GM10266 (cell line): Measurements from ENCODE around the gene WFIKKN2.

ENCODE experiments used
- DNase-seq: peaks from one replicate; pipeline ENCODE4 v3.0.0; 2012; ENCODE audit errors: extremely low spot score
- CTCF ChIP-seq: IDR thresholded peaks from 2 replicates; pipeline ENCODE4 v1.5.1; 2012; ENCODE audit warnings: mild to moderate bottlenecking, low read depth; ENCODE audit not compliant: control insufficient read depth, insufficient read depth; ENCODE audit errors: missing control alignments

Gene WFIKKN2

DNA sequence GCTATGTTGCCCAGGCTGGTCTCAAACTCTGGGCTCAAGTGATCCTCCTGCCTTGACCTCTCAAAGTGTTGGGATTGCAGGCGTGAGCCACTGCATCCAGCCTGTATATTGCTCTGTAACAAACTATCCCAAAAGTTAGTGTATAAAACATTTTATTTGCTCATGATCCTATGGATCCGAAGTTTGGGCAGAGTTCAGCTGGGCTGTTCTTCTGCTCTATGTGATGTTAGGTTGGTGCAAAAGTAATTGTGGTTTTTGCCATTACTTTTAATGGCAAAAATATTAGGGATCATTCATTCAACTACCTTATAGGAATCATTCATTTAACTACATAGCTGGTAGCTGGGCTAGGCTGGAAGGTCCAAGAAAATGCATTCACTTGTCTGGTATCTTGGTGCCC lies 12.8 kb upstream of the WFIKKN2 start:
- no peak for TF ChIP-seq CTCF
- no peak for DNase-seq

DNA sequence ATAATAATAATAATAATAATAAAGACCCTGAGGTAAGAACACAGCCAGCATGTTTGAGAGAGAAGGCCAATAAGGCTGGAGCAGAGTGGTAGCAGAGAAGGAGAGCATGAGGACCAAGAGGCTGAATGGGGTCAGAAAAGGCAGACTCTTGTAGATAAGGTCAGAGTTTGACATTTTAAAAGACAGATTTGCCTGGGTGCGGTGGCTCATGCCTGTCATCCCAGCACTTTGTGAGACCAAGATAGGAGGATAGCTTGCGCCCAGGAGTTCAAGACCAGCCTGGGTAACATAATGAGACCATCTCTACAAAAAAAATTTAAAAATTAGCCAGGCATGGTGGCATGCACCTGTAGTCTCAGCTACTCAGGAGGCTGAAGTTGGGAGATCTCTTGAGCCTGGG lies 11.0 kb upstream of the WFIKKN2 start:
- no peak for DNase-seq
- no peak for TF ChIP-seq CTCF

GRCh38 chr17:50825188-50825587 lies 10.2 kb upstream of the WFIKKN2 start:
- no peak for DNase-seq
- no peak for TF ChIP-seq CTCF

GRCh38 chr17:50828508-50829170 lies 6.7 kb upstream of the WFIKKN2 start:
- TF ChIP-seq CTCF = no peak
- peak; percentile 81 for DNase-seq

GRCh38 chr17:50829332-50829731 lies 6.1 kb upstream of the WFIKKN2 start:
- no peak for TF ChIP-seq CTCF
- no peak for DNase-seq

DNA sequence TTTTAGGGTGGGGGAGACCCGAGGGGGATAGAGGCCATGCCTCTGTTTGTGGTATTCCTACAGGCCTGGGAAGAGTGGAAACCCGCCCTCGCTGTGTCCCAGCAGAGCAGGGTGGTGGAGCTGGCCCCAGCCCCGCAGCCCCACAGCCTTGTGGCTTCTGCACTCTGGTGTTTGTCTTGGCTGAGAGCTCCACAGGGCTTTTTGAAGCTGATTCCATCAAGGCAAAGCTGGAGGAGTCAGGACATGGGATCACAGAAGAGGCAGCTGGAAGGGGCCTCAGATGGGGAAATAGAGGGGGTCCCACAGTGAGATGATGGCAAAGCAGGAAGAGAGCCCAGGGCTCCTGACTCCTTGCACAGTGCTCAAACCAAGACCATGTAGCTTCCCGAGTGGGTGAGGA lies 5.0 kb upstream of the WFIKKN2 start:
- TF ChIP-seq CTCF = no peak
- DNase-seq = no peak

DNA sequence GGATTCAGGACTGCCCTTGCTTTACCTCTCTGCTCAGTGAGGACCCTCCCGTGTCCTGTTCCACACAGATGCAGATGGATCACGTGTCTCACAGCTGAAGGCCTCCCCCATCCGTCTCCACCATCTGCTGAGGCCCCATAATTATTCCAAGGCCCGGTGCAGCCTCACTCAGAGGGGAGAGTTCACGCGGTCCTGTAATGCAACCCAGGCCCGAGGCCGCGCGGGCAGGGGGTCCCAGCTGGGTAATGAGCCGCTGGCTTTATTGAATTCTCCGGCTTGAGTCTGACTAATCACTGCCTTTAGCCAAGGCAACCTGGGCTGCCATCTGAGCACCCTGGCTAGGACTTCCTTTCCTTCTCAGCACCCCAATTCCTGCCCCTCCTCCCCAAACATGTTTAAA lies 4.4 kb upstream of the WFIKKN2 start:
- no peak for DNase-seq
- no peak for TF ChIP-seq CTCF
